C4-2B (cell line): ENCODE measurements around the gene DCLK3.

Source experiments
- H3K27ac ChIP-seq: fragments of 450-650 bp; 2 replicates; pipeline ENCODE4 v1.5.1; 2017
- CTCF ChIP-seq: fragments of 450-650 bp; conservative IDR thresholded peaks from 2 replicates; pipeline ENCODE4 v1.5.1; 2017; ENCODE audit warnings: mild to moderate bottlenecking
- ZFX ChIP-seq: fragments of 450-650 bp; IDR thresholded peaks from 2 replicates; pipeline ENCODE4 v1.6.1; 2017

The DCLK3 gene

GRCh38 chr3:36707623-36708409, 56.5 kb downstream of the DCLK3 start:
- H3K27ac ChIP-seq: no peak overlapping the region

GRCh38 chr3:36705015-36705414, 59.3 kb downstream of the DCLK3 start:
- TF ChIP-seq CTCF (no peak), ZFX (no peak)
- no peak overlapping the region for H3K27ac ChIP-seq

More at GRCh38 chr3:36707623-36708409, 56.5 kb downstream of the DCLK3 start:
- no peak for TF ChIP-seq ZFX
- peak; percentile 16 for TF ChIP-seq CTCF

- TF ChIP-seq CTCF: no peak
- TF ChIP-seq ZFX: no peak
- H3K27ac ChIP-seq: no peak overlapping the region
Measured at GRCh38 chr3:36704280-36704679, 60.1 kb downstream of the DCLK3 start.

DNA sequence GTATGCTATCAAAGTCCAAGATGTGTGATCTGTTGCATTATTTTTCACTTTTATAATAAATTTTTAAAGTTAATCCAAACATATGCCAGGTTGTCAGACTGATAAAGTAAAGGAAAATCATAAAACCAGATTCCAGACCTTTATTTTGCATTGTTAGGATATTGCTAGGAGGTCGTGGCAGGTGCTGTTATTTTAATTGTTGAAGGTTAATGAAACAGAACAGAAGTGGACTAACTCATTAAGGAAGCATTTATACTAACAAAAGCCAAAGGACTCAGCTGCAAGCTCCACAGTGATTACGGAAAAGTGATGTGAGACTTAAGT, 63.1 kb downstream of the DCLK3 start:
- TF ChIP-seq ZFX (no peak), CTCF (peak; percentile 47)
- no peak overlapping the region for H3K27ac ChIP-seq

- no peak overlapping the region for H3K27ac ChIP-seq
- TF ChIP-seq ZFX: no peak
- TF ChIP-seq CTCF: peak; percentile 72
Measured at GRCh38 chr3:36700537-36701248, 63.7 kb downstream of the DCLK3 start.

- no peak for TF ChIP-seq ZFX
- no peak for TF ChIP-seq CTCF
- H3K27ac ChIP-seq: no peak overlapping the region
Measured at GRCh38 chr3:36698314-36698713, 66.0 kb downstream of the DCLK3 start.

- peak; percentile 50 for TF ChIP-seq CTCF
- no peak for TF ChIP-seq ZFX
- no peak overlapping the region for H3K27ac ChIP-seq
Measured at GRCh38 chr3:36697229-36698001, 66.9 kb downstream of the DCLK3 start.
